GM18858 (cell line): Measurements from ENCODE around the gene SCP2D1.

Experiments
- ATAC-seq: cut with Tn5 transposase; IDR thresholded peaks from one replicate; pipeline ENCODE4 v1.9.1; 2021; ENCODE audit not compliant: unreplicated experiment

Gene SCP2D1

GRCh38 chr20:18811904-18812303, 1.7 kb upstream of the SCP2D1 start:
- ATAC-seq = no peak

- ATAC-seq = no peak
These were observed 1.8 kb downstream of the SCP2D1 start for GRCh38 chr20:18815194-18815942.

- ATAC-seq = no peak
These were observed 9.2 kb downstream of the SCP2D1 start for GRCh38 chr20:18822832-18823231.

DNA sequence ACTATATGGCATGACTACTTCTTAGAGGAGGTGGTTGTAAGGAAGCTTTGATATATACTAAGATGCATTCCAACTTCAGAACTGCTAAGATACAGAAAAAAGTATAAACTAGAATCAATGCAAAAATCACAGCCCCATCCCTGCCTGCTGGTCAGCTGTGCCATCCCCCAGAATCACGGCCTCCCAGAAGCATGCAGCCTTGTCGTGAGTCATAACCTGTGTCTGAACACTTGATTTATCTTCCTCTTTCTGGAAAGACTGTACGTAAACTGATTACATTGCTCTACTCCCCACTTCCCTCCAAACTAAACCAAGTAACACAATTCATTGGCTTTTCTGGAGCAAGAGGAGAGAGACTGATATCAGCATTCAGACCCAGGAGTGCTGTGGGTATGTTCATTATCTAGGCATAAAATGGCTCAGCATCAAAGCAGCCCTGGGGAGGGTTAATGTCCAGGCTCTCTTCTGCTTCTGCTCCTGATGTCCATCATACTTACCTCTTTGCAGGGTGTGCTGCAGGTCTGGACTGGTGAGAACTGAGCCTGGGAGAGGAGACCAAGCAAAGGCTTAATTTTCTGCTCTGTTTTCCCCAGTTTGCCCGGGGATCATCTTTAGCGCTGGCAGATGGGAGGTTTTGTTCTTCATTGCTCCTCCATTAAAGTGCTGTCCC, 18.4 kb downstream of the SCP2D1 start:
- no peak for ATAC-seq

GRCh38 chr20:18832546-18833200, 19.1 kb downstream of the SCP2D1 start:
- no peak for ATAC-seq

DNA sequence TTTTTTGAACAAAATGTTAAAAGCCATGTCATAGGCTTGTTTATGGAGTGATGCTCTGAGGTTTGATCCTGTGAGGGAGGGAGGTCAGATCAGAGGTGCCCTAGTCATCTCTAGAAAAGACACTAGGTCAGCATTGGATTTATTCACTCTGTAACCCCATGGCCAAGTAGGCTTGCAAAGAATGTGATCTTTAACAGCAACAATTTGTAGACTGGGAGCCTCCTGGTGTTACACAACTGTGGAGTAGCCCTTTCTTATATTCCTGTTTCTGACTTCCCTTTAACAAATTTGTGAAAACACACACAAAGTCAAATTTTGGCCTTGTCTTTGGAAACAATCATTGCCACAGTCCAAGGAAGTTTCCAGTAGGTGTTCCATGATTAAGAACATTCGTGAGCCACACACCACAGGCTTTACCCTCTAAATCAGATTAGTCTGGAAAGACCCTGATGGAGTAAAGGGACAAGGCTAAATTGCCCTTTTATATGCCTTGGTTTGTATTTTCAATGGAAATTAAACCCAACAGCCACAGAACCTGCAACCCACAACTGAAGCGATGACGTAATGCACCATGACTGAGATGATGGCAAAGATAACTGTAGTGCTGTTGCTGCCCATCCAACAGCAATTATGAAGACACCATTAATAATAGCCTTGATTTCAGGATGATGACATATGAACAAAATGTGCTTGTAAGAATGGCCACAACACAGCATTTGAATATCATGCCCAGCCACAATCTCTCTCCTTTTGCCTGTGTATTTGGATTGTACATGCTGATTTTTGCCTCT, 22.1 kb downstream of the SCP2D1 start:
- no peak for ATAC-seq

- no peak for ATAC-seq
These were observed 24.1 kb downstream of the SCP2D1 start for GRCh38 chr20:18837718-18838117.

DNA sequence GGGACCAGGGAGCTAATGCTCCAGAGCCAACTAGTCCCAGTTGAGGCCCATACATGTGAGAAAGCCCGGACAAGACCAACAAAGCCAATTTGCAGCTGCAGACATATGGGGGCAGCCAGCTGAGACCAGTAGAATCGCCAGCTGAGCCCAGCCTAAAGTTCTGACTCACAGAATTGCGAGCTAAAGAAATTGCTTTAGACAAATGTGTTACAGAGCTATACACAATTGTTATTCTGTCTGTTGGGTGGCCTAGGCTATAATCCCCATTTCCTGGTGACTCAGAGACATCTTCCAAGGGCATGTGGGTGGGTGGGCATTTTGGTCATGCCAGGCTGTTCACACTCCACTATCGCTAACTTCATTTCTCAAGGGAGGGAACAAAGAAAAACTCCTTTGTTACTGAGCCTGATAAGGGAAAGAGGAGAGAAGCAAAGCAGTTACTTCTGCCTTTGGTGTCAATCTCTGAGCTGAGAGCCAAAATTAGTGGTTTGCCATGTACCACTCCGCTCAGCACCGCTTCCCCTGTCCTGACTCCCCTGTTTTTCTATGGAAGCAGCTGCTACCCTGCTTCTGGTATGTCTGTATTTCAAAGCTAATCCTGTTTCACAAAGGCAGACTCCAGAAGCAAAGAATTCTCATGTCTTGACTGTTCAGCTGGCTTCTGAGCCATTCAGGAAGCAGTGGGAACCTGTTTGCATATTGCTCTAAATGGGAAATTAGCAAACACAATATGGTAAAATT, 26.1 kb downstream of the SCP2D1 start:
- ATAC-seq = no peak

DNA sequence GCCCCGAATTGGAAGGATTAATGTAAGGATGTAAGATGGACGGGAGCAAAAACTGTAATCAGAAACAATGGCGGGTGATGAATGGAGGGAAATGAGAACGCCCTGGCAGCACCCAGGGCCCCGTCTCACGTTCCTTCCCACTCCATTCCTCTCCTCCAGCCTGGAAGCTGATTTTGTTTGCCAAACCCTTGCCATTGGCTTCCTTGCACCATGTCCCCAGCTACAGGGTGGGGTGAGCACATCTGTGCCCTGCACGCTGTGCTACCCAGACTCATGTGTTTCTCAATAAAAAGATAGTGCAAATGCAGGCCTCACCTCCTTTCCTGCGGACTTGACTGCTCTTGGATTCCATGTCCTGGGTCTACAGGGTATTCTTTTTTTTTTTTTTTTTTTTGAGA, 26.7 kb downstream of the SCP2D1 start:
- no peak for ATAC-seq

GRCh38 chr20:18845017-18845416, 31.4 kb downstream of the SCP2D1 start:
- ATAC-seq = no peak

- ATAC-seq = no peak
These were observed 33.7 kb downstream of the SCP2D1 start for GRCh38 chr20:18847226-18847755.

GRCh38 chr20:18849131-18849530, 35.5 kb downstream of the SCP2D1 start:
- ATAC-seq = no peak

GRCh38 chr20:18851629-18852028, 38.0 kb downstream of the SCP2D1 start:
- no peak for ATAC-seq

- ATAC-seq = no peak
These were observed 38.7 kb downstream of the SCP2D1 start for GRCh38 chr20:18852318-18852717.

GRCh38 chr20:18853216-18853615, 39.6 kb downstream of the SCP2D1 start:
- ATAC-seq = no peak

DNA sequence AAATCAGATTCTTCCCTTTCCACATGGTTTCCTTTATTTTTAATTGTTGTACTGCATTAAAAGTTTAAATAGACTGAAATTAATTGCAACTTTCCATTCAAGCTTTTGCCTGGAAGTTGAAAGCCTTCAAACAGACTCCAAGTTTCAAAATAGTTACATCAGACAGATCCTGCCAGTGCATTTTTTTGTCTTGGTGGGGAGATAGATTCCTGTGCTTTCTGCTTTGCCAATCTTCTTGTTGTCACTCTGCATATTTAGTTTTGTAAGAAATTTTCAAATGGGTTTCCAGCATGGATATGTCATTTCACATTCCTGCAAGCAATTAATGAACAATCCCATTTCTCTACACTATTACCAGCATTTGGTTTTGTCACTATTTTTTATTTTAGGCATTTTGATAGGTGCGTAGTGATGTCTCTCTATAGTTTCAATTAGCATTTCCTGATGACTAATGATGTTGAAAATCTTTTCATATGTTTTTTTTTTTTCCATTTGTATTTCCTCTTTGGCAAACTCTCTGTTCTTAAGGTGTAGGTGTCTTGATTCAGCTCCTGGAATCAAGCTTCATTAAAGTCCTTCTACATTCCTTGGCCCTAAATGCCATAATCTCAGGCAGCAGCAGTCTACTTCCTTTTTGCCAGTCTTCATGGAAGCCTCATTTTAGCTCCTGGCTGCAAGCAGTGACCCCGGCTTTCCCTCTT, 40.5 kb downstream of the SCP2D1 start:
- no peak for ATAC-seq

DNA sequence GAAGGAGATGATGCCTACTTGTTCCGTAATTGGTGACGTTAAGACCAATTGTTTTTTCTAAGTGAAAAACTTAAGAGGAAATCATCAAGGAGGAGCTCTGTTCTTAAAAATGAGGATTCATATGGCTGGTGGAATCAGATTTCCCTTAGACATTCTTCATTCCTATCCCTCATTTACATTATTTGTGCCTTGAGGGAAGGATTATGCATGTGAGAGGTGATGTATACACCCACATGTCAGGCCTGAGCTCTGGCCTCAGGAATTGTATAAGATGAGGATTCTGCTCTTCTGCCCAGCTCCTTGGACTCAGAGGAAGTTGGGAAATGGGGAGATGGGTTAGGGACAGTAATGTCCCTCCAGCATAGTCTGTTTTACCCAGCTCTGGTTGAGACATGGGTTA, 42.3 kb downstream of the SCP2D1 start:
- no peak for ATAC-seq

DNA sequence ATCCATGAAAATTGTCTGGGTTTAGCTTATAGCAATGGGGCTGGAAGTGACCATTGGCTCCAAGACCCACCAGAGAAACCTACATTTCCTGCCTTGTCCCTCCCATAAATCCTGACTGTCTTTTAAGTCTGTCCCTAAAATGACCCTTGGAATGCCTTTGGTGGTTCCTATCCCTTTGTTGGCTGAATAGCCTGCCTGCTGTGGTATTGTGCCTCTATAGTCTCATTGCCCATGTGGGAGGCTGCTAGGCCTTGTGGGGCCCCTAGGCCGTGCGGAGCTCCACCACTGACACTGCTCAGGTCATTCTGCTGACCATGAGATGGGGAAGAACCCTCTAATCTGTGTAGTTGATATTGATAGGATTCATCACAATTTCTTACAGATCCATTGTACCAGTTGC, 43.3 kb downstream of the SCP2D1 start:
- no peak for ATAC-seq

DNA sequence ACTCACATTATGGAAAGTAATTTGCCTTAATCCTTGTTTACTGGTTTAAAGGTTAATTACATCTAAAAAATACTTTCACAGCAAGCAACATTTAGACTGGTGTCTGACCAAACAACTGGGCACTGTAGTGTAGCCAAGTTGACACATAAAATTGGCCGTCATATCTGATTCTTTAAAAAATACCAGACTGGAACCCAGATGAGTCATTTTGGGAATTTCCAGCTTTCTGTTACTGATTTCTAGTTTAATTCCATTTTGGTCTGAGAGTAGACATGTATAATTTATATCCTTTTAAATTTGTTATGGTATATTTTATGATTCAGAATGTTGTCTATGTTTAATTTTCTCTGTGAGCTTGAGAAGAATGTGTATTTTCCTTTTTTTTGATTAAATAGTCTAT, 44.1 kb downstream of the SCP2D1 start:
- no peak for ATAC-seq

DNA sequence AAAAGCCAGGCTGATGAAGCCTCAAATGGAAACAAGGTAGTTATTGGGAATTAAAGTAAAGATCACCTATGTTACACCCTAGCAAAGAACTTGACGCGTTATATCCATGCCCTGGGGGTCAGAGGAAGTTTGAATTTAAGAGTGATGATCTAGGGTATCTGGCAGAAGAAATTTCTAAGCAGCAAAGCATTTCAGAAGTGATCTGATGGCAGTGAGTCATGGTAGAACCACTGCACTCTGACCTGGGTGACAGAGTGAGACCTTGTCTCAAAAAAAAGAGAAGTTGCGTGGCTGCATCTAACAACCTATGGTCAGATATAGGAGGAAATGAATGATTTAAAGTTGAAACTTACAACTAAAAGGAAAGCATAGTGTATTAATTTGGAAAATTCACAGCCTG, 45.2 kb downstream of the SCP2D1 start:
- ATAC-seq = no peak
